ENCODE data around the gene PCDHA5. TPM values are rescaled to one million over a fixed set of nuclear protein-coding genes. Genes with fewer than 3 reads are reported as not detected.
"Not testable (repeated sequence)": the region's sequence is repeated elsewhere in the genome, so short reads cannot be mapped to it uniquely, and the experiment has no call there.

Gene PCDHA5
- polyA plus RNA-seq, 1 experiment = 0.02 TPM

- DNase-seq (ENCODE audit: low read depth, low spot score) = no peak
- Histone ChIP-seq H3K27ac (ENCODE audit: low read depth, low read length) (no peak overlapping the region), H3K4me3 (ENCODE audit: low read depth, low read length) (no peak overlapping the region), H3K9me3 (ENCODE audit: control insufficient read depth, insufficient read depth, low read length) (peaks cover 27% of the 10 kb centered on the region), H3K27me3 (ENCODE audit: control insufficient read depth, insufficient read depth, low read length) (no peaks in the 10 kb centered on the region)
- ChIA-PET CTCF (no interaction called here), POLR2A (no interaction called here)
- no peak for TF ChIP-seq CTCF (IDR thresholded peaks at IDR 0.05; ENCODE audit: low read depth, low read length)
Measured at GRCh38 chr5:140828362-140828737, 6.9 kb downstream of the PCDHA5 start.

- CTCF ChIA-PET; H3K27me3 ChIP-seq (ENCODE audit: control insufficient read depth, insufficient read depth, low read length); DNase-seq (ENCODE audit: low read depth, low spot score); H3K4me3 ChIP-seq (ENCODE audit: low read depth, low read length); POLR2A ChIA-PET; H3K27ac ChIP-seq (ENCODE audit: low read depth, low read length): not testable (repeated sequence)
- H3K9me3 ChIP-seq (ENCODE audit: control insufficient read depth, insufficient read depth, low read length) = peaks cover 26% of the 10 kb centered on the region
Measured at GRCh38 chr5:140829511-140830501, 8.4 kb downstream of the PCDHA5 start.

- no peak for TF ChIP-seq CTCF (IDR thresholded peaks at IDR 0.05; ENCODE audit: low read depth, low read length)
- no peak for DNase-seq (ENCODE audit: low read depth, low spot score)
- ChIA-PET CTCF (no interaction called here), POLR2A (no interaction called here)
- H3K27ac ChIP-seq (ENCODE audit: low read depth, low read length) = no peak within 1 kb of the TSS
- H3K9me3 ChIP-seq (ENCODE audit: control insufficient read depth, insufficient read depth, low read length) = peaks cover 42% of the 10 kb centered on the region
- no peak within 1 kb of the TSS for H3K4me3 ChIP-seq (ENCODE audit: low read depth, low read length)
- H3K27me3 ChIP-seq (ENCODE audit: control insufficient read depth, insufficient read depth, low read length) = no peaks in the 10 kb centered on the region
Measured at GRCh38 chr5:140833993-140834392, 12.6 kb downstream of the PCDHA5 start, which contains the start of gene PCDHA7. TSS of gene PCDHA7 (plus strand) at chr5:140834269. CDS start at chr5:140834384, 115 bp downstream.

GRCh38 chr5:140834439-140835008 lies 13.1 kb downstream of the PCDHA5 start:
- POLR2A ChIA-PET = not testable (repeated sequence)

GRCh38 chr5:140835622-140836510 lies 14.5 kb downstream of the PCDHA5 start:
- no peak for TF ChIP-seq CTCF (IDR thresholded peaks at IDR 0.05; ENCODE audit: low read depth, low read length)
- no peak overlapping the region for H3K27ac ChIP-seq (ENCODE audit: low read depth, low read length)
- H3K4me3 ChIP-seq (ENCODE audit: low read depth, low read length) = no peak overlapping the region
- ChIA-PET POLR2A (no interaction called here), CTCF (no interaction called here)
- no peak for DNase-seq (ENCODE audit: low read depth, low spot score)
- peaks cover 29% of the 10 kb centered on the region for H3K9me3 ChIP-seq (ENCODE audit: control insufficient read depth, insufficient read depth, low read length)
- no peaks in the 10 kb centered on the region for H3K27me3 ChIP-seq (ENCODE audit: control insufficient read depth, insufficient read depth, low read length)

More at GRCh38 chr5:140834439-140835008, 13.1 kb downstream of the PCDHA5 start:
- H3K27ac ChIP-seq (ENCODE audit: low read depth, low read length); DNase-seq (ENCODE audit: low read depth, low spot score); H3K4me3 ChIP-seq (ENCODE audit: low read depth, low read length); H3K27me3 ChIP-seq (ENCODE audit: control insufficient read depth, insufficient read depth, low read length); CTCF ChIA-PET: not testable (repeated sequence)
- peaks cover 37% of the 10 kb centered on the region for H3K9me3 ChIP-seq (ENCODE audit: control insufficient read depth, insufficient read depth, low read length)

Measured in AG04450 (cell line).